K562 (cell line): ENCODE data around the gene INPP4B. TPM values are rescaled to one million over a fixed set of nuclear protein-coding genes. Genes with fewer than 3 reads are reported as not detected.

Experiments used
- ATAC-seq: fragments of 200-7000 bp; cut with Tn5 transposase; 3 replicates; pipeline ENCODE4 v1.9.1; 2020; ENCODE audit warnings: moderate library complexity
- BruUV-seq: library from RNA; stranded (reverse); fragments of 400-500 nt; replicated peaks from 2 replicates; lab custom pipeline; 2021; lab: Mats Ljungman, UMichigan
- CTCF ChIA-PET: fragments of 300-600 bp; formaldehyde crosslinking; extraction: SDS; loops from one replicate; lab custom pipeline; 2021; ENCODE audit warnings: low intra/inter-chr PET ratio; lab: Yijun Ruan, JAX
- POLR2A ChIA-PET: fragments of 300-600, 350-650 bp; sonication (Branson Sonifier 250); formaldehyde crosslinking; extraction: SDS; loops from one replicate; lab custom pipeline; 2021; ENCODE audit warnings: antibody characterized with exemption, inconsistent platforms; lab: Yijun Ruan, JAX
- DNase-seq, 4 experiments: peaks; one replicate each; pipeline versions ENCODE4 v3.0.0 to v3.0.0-alpha.2; 2011 to 2018; ENCODE audit warnings: low spot score in 3 of 4, mixed read lengths in 3 of 4; ENCODE audit errors: extremely low read depth in 1 of 4
- FAIRE-seq: peaks from 2 replicates; lab custom pipeline; 2011; peaks lifted over from hg19 to GRCh38; lab: Jason Lieb, UNC
- H2AFZ ChIP-seq: 2 replicates; pipeline ENCODE4 v1.6.0; 2011; ENCODE audit warnings: low read depth, low read length, control low read depth, inconsistent platforms
- H3K27ac ChIP-seq: fragments of 200-600 bp; 3 replicates; pipeline ENCODE4 v1.8.0; 2011; ENCODE audit warnings: low read depth, mild to moderate bottlenecking, control low read depth, inconsistent platforms, low read length, moderate library complexity, mixed read lengths; ENCODE audit errors: extremely low read depth
- H3K27me3 ChIP-seq, 2 experiments: fragments of 300-600 bp in 1 of 2; 2 replicates in 1 of 2; 3 replicates in 1 of 2; pipeline versions ENCODE4 v1.6.0 to v1.8.0; 2011; ENCODE audit warnings: inconsistent platforms in 2 of 2, low read length in 2 of 2, mild to moderate bottlenecking in 1 of 2, mixed read lengths in 1 of 2, moderate library complexity in 1 of 2; ENCODE audit not compliant: control insufficient read depth in 2 of 2, insufficient read depth in 2 of 2
- H3K36me3 ChIP-seq: fragments of 300-600 bp; 3 replicates; pipeline ENCODE4 v1.8.0; 2011; ENCODE audit warnings: mild to moderate bottlenecking, low read length, inconsistent platforms; ENCODE audit not compliant: control insufficient read depth, insufficient read depth
- H3K4me1 ChIP-seq, 2 experiments: fragments of 200-600 bp in 1 of 2; replicated peaks in 1 of 2; 2 replicates in 1 of 2; 3 replicates in 1 of 2; pipeline versions ENCODE4 v1.5.1 to v1.8.0; 2011; ENCODE audit warnings: inconsistent platforms in 2 of 2, low read length in 2 of 2, mild to moderate bottlenecking in 1 of 2, mixed read lengths in 1 of 2, moderate library complexity in 1 of 2; ENCODE audit not compliant: control insufficient read depth in 2 of 2, insufficient read depth in 2 of 2
- H3K4me2 ChIP-seq: 2 replicates; pipeline ENCODE4 v1.6.1; 2011; ENCODE audit warnings: low read length, control low read depth, inconsistent platforms, mixed read lengths; ENCODE audit not compliant: insufficient read depth
- H3K4me3 ChIP-seq: fragments of 200-600 bp; sonication (generic), shearing (Covaris generic); 2 replicates; pipeline ENCODE4 v1.5.1; 2016; ENCODE audit warnings: control low read depth, inconsistent platforms
- H3K79me2 ChIP-seq: fragments of 200-600 bp; 3 replicates; pipeline ENCODE4 v1.8.0; 2011; ENCODE audit warnings: low read length, inconsistent platforms; ENCODE audit not compliant: control insufficient read depth, insufficient read depth
- H3K9ac ChIP-seq, 2 experiments: 2 replicates each; pipeline versions ENCODE4 v1.6.0 to v1.6.1; 2011; ENCODE audit warnings: low read depth in 2 of 2, low read length in 2 of 2, control low read depth in 1 of 2, inconsistent platforms in 1 of 2, mild to moderate bottlenecking in 1 of 2, mixed read lengths in 1 of 2; ENCODE audit not compliant: insufficient read depth in 1 of 2
- H3K9me1 ChIP-seq: one replicate; pipeline ENCODE4 v1.6.0; 2011; ENCODE audit warnings: inconsistent platforms, mild to moderate bottlenecking, low read length, moderate library complexity; ENCODE audit not compliant: control insufficient read depth, insufficient read depth
- H3K9me3 ChIP-seq: replicated peaks from 2 replicates; pipeline ENCODE4 v1.5.1; 2011; ENCODE audit warnings: low read depth, low read length, inconsistent platforms; ENCODE audit not compliant: control insufficient read depth, insufficient read depth
- H4K20me1 ChIP-seq: replicated peaks from 2 replicates; pipeline ENCODE4 v1.6.1; 2011; ENCODE audit warnings: low read length, inconsistent platforms, mixed read lengths; ENCODE audit not compliant: control insufficient read depth, insufficient read depth
- BRD9 ChIP-seq: fragments of 450-650 bp; IDR thresholded peaks from 2 replicates; pipeline ENCODE4 v1.6.1; 2018; ENCODE audit warnings: low read depth; ENCODE audit not compliant: partially characterized antibody
- CREBBP ChIP-seq: IDR thresholded peaks from one replicate; pipeline ENCODE4 v1.6.1; 2012; ENCODE audit warnings: low read depth, mild to moderate bottlenecking, control low read depth, inconsistent platforms, low read length
- GTF2E2 ChIP-seq: fragments of 200-800 bp; sonication (Bioruptor generic); IDR thresholded peaks from 2 replicates; pipeline ENCODE4 v1.6.1; 2016; ENCODE audit warnings: missing genetic modification characterization, missing compliant biosample characterization
- NCOA2 ChIP-seq, 2 experiments: fragments of 450-650 bp; IDR thresholded peaks; 2 replicates each; pipeline ENCODE4 v1.6.1; 2018; ENCODE audit warnings: mild to moderate bottlenecking in 2 of 2, moderate library complexity in 1 of 2; ENCODE audit not compliant: partially characterized antibody in 2 of 2
- RBBP5 ChIP-seq: fragments of 200-600 bp; sonication (generic); IDR thresholded peaks from 2 replicates; pipeline ENCODE4 v1.6.1; 2012; ENCODE audit warnings: borderline replicate concordance, mild to moderate bottlenecking, low read length, control low read depth, inconsistent platforms; ENCODE audit not compliant: insufficient read depth, poor library complexity, severe bottlenecking
- RCOR1 ChIP-seq, 2 experiments: IDR thresholded peaks; 2 replicates each; pipeline ENCODE4 v1.6.1; 2012; ENCODE audit warnings: low read depth in 2 of 2, low read length in 2 of 2, borderline replicate concordance in 1 of 2, improper control_type of control experiment in 1 of 2
- SMAD4 ChIP-seq: fragments of 250-450 bp; sonication (Bioruptor Pico); conservative IDR thresholded peaks from 2 replicates; pipeline ENCODE4 v1.8.0; 2021; ENCODE audit warnings: inconsistent platforms, mild to moderate bottlenecking, moderate library complexity
- SP1 ChIP-seq: sonication (generic); formaldehyde crosslinking; IDR thresholded peaks from 2 replicates; pipeline ENCODE4 v1.8.1; 2022; ENCODE audit warnings: mild to moderate bottlenecking, missing genetic modification reagents
- SP2 ChIP-seq: IDR thresholded peaks from 2 replicates; pipeline ENCODE4 v1.6.1; 2011; ENCODE audit warnings: mild to moderate bottlenecking, low read depth, low read length, moderate library complexity; ENCODE audit not compliant: poor library complexity, severe bottlenecking; ENCODE audit errors: extremely low read depth
- ZKSCAN3 ChIP-seq: fragments of 250-450 bp; sonication (Bioruptor Pico); IDR thresholded peaks from 2 replicates; pipeline ENCODE4 v1.4.0; 2020
- ZNF124 ChIP-seq: sonication (generic); formaldehyde crosslinking; IDR thresholded peaks from 2 replicates; pipeline ENCODE4 v1.8.1; 2022; ENCODE audit warnings: missing genetic modification reagents
- ZNF277 ChIP-seq: fragments of 250-450 bp; sonication (Bioruptor Pico); IDR thresholded peaks from 2 replicates; pipeline ENCODE4 v1.8.0; 2022; ENCODE audit warnings: inconsistent platforms, mild to moderate bottlenecking, moderate library complexity, borderline replicate concordance
- ZNF436 ChIP-seq: fragments of 250-450, 450-650 bp; sonication (Bioruptor Pico); formaldehyde crosslinking; IDR thresholded peaks from 2 replicates; pipeline ENCODE4 v1.7.0; 2020; ENCODE audit warnings: mild to moderate bottlenecking
- ZNF79 ChIP-seq: fragments of 250-450 bp; sonication (Bioruptor Pico); IDR thresholded peaks from 2 replicates; pipeline ENCODE4 v1.4.0; 2020; ENCODE audit warnings: low read depth, mild to moderate bottlenecking, moderate library complexity
- WGBS: fragments of 100-300 bp; shearing (Covaris generic); methylation state at CpG from one replicate; pipeline ENCODE4 v1.1.6; 2016; ENCODE audit warnings: low coverage, mixed read lengths; ENCODE audit not compliant: insufficient coverage; ENCODE audit errors: missing lambda C conversion rate; 5-methylcytosine and 5-hydroxymethylcytosine counted together
- in situ Hi-C: fragments of 300-500 bp; cut with MboI; formaldehyde crosslinking; loops from 4 replicates; pipeline ENCODE4 v1.15.0; 2018; ENCODE audit warnings: inconsistent platforms, mixed read lengths
- intact Hi-C: fragments of 100-400 bp; cut with micrococcal nuclease; formaldehyde crosslinking; loops from 2 replicates; pipeline ENCODE4 v1.14.2; 2022
- polyA plus RNA-seq, 8 experiments: library from polyadenylated mRNA; depleted of rRNA in 4 of 8; stranded (reverse) in 5 of 8; unstranded in 3 of 8; fragments of >200 nt; fragmentation: Nextera tagmentation in 2 of 8; fragmentation: Illumina TruSeq in 1 of 8; extraction: Ambion mirVana in 2 of 8; extraction: Trizol in 1 of 8; gene quantifications; 2 replicates each; pipeline versions ENCODE4 v1.2.1 to v1.2.3, GENCODE V29; 2011 to 2014; ENCODE audit warnings: inconsistent platforms in 1 of 8, missing spikeins in 1 of 8
- total RNA-seq, 7 experiments: library from RNA; depleted of rRNA in 6 of 7; stranded (reverse); fragments of >200 nt in 6 of 7; fragmentation: Illumina TruSeq in 2 of 7; extraction: Trizol in 2 of 7; gene quantifications; 2 replicates each; pipeline versions ENCODE4 v1.2.1 to v1.2.3, GENCODE V29; 2011 to 2021; ENCODE audit warnings: low replicate concordance in 1 of 7

The INPP4B gene
- total and polyA plus RNA-seq, 9 of the 15 experiments (the other 6 are each of a cell fraction or from before 2014, with no cell fraction given) = 0.04 to 0.11 TPM; not detected in 7

DNA sequence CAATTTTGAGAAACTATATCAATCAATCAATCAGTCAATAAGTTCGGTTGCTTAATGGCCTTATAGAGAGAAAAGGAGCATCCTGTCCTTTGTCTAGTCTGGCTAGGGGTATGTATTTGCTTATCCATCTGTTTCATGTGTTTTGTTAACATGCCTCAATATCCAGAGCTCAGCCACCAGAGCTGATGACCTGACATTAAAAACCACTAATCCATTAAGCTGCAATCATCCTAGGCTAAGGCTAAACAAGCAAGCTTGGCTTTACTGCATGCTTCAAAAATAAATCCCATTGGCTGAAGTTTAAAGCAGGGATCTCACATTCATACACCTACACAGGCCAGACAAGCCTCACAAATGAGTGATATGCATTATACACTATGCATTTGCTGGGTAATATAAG, 139.7 kb downstream of the INPP4B start:
- BruUV-seq = no TSS peak
- FAIRE-seq = no peak
- H4K20me1 ChIP-seq = no peaks in the 10 kb centered on the region
- H3K27me3 ChIP-seq = no peaks in the 10 kb centered on the region
- POLR2A ChIA-PET = no interaction called here
- no peaks in the 10 kb centered on the region for H3K9me1 ChIP-seq
- in situ Hi-C loops = no loop called here
- WGBS = 7% methylated on average over 1 of the region's 1 CpG
- no peaks in the 10 kb centered on the region for H3K79me2 ChIP-seq
- no peak overlapping the region for H3K4me3 ChIP-seq
- CTCF ChIA-PET = no interaction called here
- no peaks in the 10 kb centered on the region for H3K4me1 ChIP-seq
- H3K36me3 ChIP-seq = no peaks in the 10 kb centered on the region
- no peaks in the 10 kb centered on the region for H3K9me3 ChIP-seq
- ATAC-seq = no peak
- no peak for DNase-seq
- H2AFZ ChIP-seq = no peak overlapping the region
- no peak overlapping the region for H3K27ac ChIP-seq
- intact Hi-C loops = no loop called here
- no peak overlapping the region for H3K9ac ChIP-seq
- no peak overlapping the region for H3K4me2 ChIP-seq
- no peak for TF ChIP-seq NCOA2 (IDR thresholded peaks at IDR 0.05; ENCODE audit: partially characterized antibody in 2 of 2)
- no peak for TF ChIP-seq SP1 (CRISPR knock-in tag)
- no peak for TF ChIP-seq ZNF79 (CRISPR knock-in tag)
- no peak for TF ChIP-seq RCOR1 (IDR thresholded peaks at IDR 0.05; ENCODE audit: borderline replicate concordance in 1 of 2, low read depth in 2 of 2, low read length in 2 of 2)
- TF ChIP-seq ZNF436 (CRISPR knock-in tag) = no peak
- no peak for TF ChIP-seq CREBBP
- TF ChIP-seq, all 486 proteins: peak for 0

DNA sequence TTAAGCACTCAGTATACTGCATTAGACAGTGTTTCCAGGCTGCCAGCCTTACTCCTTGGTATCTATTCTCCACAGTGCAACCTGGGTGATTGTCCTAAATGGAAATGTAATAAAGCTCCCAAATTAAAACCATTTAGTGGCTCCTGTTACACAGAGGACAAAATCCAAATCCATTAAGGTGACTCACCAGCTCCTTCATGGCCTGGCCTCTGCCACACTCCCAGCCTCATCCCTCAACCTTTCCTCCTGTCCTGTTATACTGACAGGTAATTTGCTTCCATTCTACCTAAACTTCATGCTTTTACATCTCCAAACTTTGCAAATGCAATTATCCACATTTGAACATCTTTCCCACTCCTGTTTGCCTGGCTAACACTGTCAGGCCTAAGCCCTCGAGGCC, 140.3 kb downstream of the INPP4B start:
- intact Hi-C loops = no loop called here
- in situ Hi-C loops = no loop called here

More for the DNA sequence above, 140.3 kb downstream of the INPP4B start:
- Histone ChIP-seq H3K9ac (no peak overlapping the region), H3K79me2 (no peaks in the 10 kb centered on the region), H3K4me2 (no peak overlapping the region), H3K27ac (no peak overlapping the region), H2AFZ (no peak overlapping the region), H4K20me1 (no peaks in the 10 kb centered on the region), H3K36me3 (no peaks in the 10 kb centered on the region), H3K4me3 (no peak overlapping the region), H3K9me1 (no peaks in the 10 kb centered on the region), H3K27me3 (no peaks in the 10 kb centered on the region), H3K9me3 (no peaks in the 10 kb centered on the region), H3K4me1 (no peaks in the 10 kb centered on the region)
- WGBS = 0% methylated on average over 1 of the region's 1 CpG
- TF ChIP-seq GTF2E2 (no peak), BRD9 (no peak), ZKSCAN3 (CRISPR knock-in tag) (no peak), ZNF277 (CRISPR knock-in tag) (no peak), ZNF124 (CRISPR knock-in tag) (no peak), RBBP5 (no peak), SP2 (no peak), SMAD4 (CRISPR knock-in tag) (no peak)
- no peak for FAIRE-seq
- no peak for ATAC-seq
- DNase-seq = no peak
- no TSS peak for BruUV-seq
- CTCF ChIA-PET = no interaction called here
- POLR2A ChIA-PET = no interaction called here
